Stimulated activated CD4-positive, alpha-beta T cell treated with anti-CD3 and anti-CD28 coated beads, Interleukin-12 subunit alpha, Interleukin-12 subunit beta, amount 100 ng/mL, for 24 hours (primary cell): ENCODE data around the gene CFAP45.
"Not testable (repeated sequence)": the region's sequence is repeated elsewhere in the genome, so short reads cannot be mapped to it uniquely, and the experiment has no call there.

Source experiments
- DNase-seq, 2 experiments: peaks; one replicate each; pipeline ENCODE4 v3.0.0-alpha.2; 2020; ENCODE audit warnings: low read depth in 2 of 2

Gene CFAP45

DNA sequence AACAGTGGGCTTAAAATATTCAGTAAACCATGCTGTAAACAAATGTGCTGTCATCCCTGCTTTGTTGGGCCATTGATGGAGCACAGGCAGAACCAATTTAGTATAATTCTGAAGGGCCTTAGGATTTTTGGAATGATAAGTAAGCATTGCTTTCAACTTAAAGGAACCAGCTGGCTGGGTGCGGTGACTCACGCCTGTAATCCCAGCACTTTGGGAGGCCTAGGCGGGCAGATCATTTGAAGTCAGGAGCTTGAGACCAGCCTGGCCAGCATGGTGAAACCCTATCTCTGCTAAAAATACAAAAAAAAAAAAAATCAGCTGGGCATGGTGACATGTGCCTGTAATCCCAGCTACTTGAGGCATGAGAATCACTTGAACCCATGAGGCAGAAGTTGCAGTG lies 4.1 kb upstream of the CFAP45 start:
- not testable (repeated sequence) for DNase-seq

GRCh38 chr1:159902541-159902940 lies 2.6 kb upstream of the CFAP45 start:
- no peak for DNase-seq

DNA sequence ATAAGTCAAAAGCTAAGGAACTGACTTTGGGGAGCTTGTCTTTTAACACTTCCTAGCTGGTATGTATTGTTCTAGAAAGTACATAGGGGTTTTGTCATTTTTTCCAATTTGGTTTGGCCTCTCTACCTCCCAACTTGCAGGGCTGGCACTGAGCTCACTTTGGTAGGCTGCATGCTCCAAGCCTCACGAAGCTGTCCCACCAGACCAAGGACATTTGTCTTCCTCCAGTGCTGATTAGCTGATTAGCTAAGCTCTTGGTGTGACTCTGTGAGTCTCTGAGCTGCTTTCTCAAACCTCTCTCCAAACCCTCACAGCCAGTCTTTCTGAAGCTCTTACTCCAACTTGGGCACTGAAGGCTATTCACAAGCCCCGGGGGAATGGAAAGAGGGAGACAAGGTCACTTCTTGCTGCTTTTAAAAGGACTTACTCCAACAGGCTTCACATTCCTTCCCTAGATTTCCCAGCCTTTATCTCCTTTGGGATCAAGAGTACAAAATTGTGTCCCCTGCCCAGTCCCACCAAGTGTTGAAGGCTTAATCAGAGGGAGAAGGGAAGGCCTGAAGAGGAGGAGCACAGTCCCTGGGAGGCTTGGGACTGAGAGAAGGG lies 893 bp upstream of the CFAP45 start:
- DNase-seq, result no peak

DNA sequence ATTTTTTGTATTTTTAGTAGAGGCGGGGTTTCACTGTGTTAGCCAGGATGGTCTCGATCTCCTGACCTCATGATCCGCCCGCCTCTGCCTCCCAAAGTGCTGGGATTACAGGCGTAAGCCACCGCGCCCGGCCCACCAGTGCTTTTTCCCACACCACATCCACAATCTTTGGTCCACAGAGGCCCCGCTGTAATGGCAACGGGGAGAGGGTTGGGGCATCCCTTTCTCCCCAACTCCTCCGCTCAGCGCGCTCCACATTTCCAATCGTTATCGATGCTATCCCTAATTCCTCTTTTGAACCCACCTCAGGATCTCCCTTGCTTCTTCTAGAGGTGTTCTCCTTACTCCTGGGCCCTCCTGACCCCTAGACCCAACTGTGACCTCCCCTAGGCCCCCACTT lies 331 bp downstream of the CFAP45 start:
- not testable (repeated sequence) for DNase-seq

DNA sequence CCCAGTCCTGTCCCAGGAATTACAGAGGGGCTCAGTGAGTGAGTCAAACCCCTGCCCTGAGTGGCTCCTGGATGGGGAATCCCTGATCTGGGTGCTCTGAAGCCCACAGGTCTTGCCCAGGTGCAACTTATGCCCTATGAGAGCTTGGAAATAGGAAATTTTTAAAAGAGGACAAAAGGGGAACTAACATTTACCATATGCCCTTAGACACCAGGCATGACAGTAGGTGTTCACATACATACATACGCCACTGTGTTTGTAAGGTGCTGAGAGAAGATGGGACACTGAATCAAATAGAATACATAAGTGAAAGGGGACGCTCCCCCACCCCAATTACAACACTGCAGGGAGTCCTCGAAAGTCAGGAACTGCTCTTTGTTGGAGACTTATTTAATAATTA lies 1.4 kb downstream of the CFAP45 start:
- no peak for DNase-seq

DNA sequence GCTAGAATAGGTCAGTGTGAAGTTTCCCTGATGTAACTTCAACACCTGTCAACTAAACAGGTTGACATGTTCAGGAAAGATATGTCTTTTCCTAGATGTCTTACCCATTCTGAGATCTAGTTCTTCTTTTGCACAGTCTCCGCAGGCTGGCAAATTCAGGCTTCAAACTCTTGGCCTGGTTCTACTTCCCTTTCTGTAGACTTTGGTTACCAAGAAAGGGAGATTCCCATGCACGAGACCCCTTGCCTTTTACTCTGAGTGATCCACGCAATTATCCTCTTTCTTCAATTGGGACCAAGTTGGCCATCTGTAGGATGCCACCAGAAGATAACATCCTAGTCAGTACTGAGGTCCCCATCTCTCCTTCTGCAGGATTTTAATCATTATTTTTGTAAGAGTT lies 2.0 kb downstream of the CFAP45 start:
- no peak for DNase-seq

DNA sequence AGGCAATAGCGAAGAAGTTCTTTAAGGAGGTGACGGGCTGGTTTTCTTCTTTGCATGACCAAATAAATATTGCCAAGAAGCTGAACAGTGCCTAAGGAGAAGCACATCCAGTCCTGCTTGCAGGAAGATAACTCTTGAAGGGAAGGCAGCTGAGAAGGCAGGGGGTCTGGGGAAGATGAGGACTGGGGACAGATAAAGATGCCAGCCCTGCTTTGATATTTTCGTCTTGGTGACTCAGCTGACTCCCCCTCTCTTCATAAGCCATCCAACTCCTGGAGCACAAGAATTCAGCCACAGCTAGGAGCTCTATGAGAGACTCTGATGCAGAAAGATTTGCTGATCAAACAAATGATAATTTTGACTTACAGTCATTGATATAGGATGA lies 3.4 kb downstream of the CFAP45 start:
- no peak for DNase-seq

- DNase-seq, result no peak
These were observed 4.0 kb downstream of the CFAP45 start for GRCh38 chr1:159895836-159896545.

DNA sequence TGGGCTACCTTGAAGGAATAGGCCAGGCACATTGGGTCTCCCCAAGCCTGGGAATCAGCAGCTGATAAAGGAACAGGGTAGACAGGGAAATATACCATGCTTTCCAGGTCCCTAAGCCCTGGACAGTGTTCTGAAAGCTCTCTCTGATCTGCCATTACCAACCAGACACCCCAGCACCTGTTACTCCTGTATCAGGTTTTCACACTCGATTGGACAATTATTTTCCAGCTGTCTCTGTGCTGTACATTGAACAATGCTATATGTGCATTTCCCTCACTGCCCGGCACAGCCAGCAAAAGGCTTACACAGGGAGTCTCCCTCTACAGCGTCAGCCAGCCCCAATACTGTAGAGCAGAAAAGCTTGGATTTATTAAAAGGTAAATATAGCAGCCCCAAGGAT lies 4.7 kb downstream of the CFAP45 start:
- no peak for DNase-seq

GRCh38 chr1:159892944-159893343 lies 7.0 kb downstream of the CFAP45 start:
- no peak for DNase-seq

GRCh38 chr1:159891275-159892157 lies 8.4 kb downstream of the CFAP45 start:
- peak; percentile 51 to 63 for DNase-seq

GRCh38 chr1:159890390-159890789 lies 9.6 kb downstream of the CFAP45 start:
- DNase-seq, result no peak

DNA sequence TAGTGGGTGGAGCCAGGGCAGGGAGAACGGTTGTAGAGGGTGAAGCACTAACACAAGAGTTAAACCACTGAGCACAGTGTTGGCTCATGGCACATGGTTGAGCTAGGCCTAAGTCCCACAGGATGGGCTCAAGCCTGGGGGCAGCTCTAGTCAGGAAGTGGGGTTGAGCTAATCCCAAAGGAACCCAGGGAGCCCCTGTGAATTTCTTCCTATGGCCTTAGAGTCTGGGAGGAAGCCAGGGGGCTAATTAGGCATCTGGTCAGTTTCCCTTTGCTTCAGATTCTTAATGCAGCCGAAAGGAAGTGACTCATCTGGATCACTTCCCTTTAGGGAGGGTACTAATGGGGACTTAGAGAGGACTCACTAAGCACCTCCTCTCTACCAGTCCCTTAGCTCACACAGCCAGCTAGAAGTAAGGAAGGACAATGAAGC lies 10.1 kb downstream of the CFAP45 start:
- no peak for DNase-seq

DNA sequence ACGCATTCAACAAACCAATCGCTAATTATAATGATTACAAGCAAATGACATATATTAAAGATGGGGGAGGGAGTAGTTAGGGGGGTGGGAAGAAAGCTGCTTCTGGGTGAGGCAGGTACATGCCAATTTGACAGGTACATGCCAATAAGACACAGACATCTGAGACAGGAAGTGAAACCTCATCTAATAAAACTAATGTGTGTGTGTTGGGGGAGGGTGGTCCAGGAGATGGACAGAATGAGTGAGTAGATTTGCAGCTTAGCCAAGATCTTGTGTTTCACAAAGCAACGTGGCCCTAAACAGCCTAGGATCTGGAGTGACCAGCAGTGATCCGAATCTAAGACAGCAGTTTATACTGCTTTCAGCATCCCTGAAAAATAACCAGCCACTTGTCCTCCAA lies 10.8 kb downstream of the CFAP45 start:
- no peak for DNase-seq

GRCh38 chr1:159884296-159884695 lies 15.7 kb downstream of the CFAP45 start:
- DNase-seq, result no peak

DNA sequence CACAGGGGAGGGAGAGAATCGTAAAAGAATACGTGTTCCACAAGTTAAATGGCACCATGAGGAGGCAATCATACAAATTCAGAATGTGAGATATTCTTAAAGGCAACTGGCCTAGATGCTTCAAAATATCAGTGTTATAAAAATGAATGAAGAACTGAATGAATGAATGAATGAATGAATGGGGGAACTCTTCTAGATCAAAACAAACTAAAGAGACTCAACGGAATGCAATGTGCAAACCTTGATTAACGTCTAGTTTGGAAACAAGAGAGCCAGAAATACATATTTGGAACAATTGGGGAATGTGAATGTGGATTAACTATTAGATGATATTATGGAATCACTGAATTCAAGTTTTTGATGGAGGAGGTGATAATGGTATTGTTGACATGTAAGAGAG lies 16.8 kb downstream of the CFAP45 start:
- DNase-seq, result no peak

DNA sequence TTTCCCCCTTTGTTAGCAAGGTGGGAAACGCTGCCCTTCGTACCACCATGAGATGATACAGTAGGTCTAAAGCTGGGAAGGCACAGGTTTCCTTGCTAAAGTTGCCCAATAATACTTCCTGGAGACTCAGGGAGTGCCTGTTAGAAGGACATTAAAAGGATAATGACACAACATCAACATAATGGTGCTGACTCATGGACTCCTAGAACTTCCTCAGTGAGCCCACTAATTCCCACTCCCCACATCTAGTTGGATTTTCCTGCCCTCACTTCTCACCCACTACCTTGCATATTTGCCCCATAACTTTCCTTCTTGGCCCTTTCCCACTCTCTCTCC lies 17.5 kb downstream of the CFAP45 start:
- DNase-seq, result no peak

DNA sequence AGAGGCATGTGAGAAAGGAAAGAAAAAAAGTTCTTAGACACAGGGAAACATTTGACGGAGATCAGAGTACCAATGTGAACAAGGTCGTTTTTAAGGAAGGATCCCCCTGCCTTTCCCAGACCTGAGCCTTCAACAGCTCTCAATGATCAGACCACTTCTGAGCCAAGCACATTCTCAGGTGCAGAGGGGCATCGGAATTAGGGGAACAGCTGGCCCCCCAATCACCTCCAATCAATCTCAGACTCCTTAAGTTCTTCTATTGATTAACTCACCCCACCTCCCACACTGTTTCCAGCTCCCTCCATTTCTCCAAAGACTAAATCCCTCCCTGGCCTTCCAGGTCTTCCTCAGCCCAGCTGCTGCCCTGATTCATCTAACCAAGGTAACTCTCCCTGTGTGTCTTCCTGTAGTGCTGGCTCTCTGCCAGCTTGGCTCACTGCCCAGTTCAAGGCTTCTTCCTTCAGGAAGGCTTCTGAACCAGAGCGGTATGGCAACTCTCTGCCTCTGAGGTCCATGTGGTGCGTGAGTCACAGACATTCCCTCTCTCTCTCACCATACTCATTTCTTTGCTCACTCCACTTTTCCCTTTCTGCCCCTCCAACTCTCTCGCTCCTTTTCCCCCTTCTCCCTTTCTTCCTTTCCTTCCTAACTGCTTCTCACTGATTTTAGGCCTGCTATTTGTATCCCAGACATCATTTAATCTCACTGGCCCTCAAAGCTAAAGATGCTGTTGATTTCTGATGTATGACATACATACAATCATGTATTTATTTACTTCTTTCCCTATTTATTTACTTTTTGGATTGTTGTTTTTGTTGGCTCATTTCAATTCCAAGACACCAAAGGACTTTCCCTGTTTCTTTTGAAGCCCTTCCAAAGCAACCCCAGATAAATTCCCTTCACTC lies 18.1 kb downstream of the CFAP45 start:
- no peak for DNase-seq

DNA sequence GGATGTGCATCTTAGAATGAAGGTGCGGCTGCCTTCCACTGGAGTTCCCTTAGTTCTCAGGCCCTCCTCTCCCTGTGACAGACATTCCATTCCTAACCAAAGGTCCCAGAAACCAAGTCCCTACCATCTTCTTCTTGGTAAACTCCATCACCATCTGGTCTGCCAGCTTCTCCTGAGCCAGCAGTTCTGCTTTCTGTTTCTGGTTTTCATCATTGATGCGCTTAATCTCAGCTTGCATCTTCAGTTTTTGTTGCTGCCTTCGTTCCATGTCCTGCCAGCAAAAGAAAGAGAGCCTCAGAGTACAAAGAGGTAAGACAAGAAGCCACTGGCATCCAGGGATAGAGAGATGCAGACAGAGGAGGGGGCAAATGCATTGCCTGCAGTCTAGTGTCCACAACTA lies 19.5 kb downstream of the CFAP45 start:
- no peak for DNase-seq

- DNase-seq, result no peak
These were observed 20.0 kb downstream of the CFAP45 start for GRCh38 chr1:159879977-159880376.

- DNase-seq, result no peak
These were observed 20.8 kb downstream of the CFAP45 start for GRCh38 chr1:159879136-159879535.
